IPS DF 4.7 (cell line): ENCODE data around the gene CEP192.
"Not testable (repeated sequence)": the region's sequence is repeated elsewhere in the genome, so short reads cannot be mapped to it uniquely, and the experiment has no call there.

Source experiments
- DNase-seq: peaks from one replicate; pipeline ENCODE4 v3.0.0-alpha.2; 2013; ENCODE audit warnings: low spot score; ENCODE audit errors: extremely low read depth

Gene CEP192

GRCh38 chr18:12993439-12993838 is 2.3 kb downstream of the CEP192 start:
- DNase-seq, result no peak

GRCh38 chr18:12995424-12995823 is 4.3 kb downstream of the CEP192 start:
- no peak for DNase-seq

- DNase-seq, result no peak
These were observed 4.9 kb downstream of the CEP192 start for GRCh38 chr18:12995952-12996477.

- DNase-seq, result no peak
These were observed 5.6 kb downstream of the CEP192 start for GRCh38 chr18:12996661-12997292.

GRCh38 chr18:12997330-12997729 is 6.2 kb downstream of the CEP192 start:
- not testable (repeated sequence) for DNase-seq

- no peak for DNase-seq
These were observed 7.3 kb downstream of the CEP192 start for GRCh38 chr18:12998332-12999060.

- DNase-seq, result no peak
These were observed 12.3 kb downstream of the CEP192 start for GRCh38 chr18:13003466-13003896.

- DNase-seq, result no peak
These were observed 13.2 kb downstream of the CEP192 start for GRCh38 chr18:13004396-13004795.

GRCh38 chr18:13005289-13005688 is 14.1 kb downstream of the CEP192 start:
- no peak for DNase-seq

- no peak for DNase-seq
These were observed 15.5 kb downstream of the CEP192 start for GRCh38 chr18:13006531-13007247.

GRCh38 chr18:13007248-13007560 is 16.0 kb downstream of the CEP192 start:
- no peak for DNase-seq

- no peak for DNase-seq
These were observed 20.6 kb downstream of the CEP192 start for GRCh38 chr18:13011719-13012118.

- DNase-seq, result no peak
These were observed 23.1 kb downstream of the CEP192 start for GRCh38 chr18:13014232-13014631.

- no peak for DNase-seq
These were observed 23.7 kb downstream of the CEP192 start for GRCh38 chr18:13014818-13015217.

GRCh38 chr18:13017247-13017875 is 26.2 kb downstream of the CEP192 start:
- DNase-seq, result no peak

- DNase-seq, result no peak
These were observed 27.2 kb downstream of the CEP192 start for GRCh38 chr18:13018374-13018773.

GRCh38 chr18:13019301-13019700 is 28.1 kb downstream of the CEP192 start:
- DNase-seq, result no peak

- DNase-seq, result no peak
These were observed 31.5 kb downstream of the CEP192 start for GRCh38 chr18:13022644-13023043.

- no peak for DNase-seq
These were observed 34.1 kb downstream of the CEP192 start for GRCh38 chr18:13025233-13025632.

GRCh38 chr18:13026583-13027270 is 35.6 kb downstream of the CEP192 start:
- DNase-seq, result no peak

- DNase-seq, result no peak
These were observed 37.7 kb downstream of the CEP192 start for GRCh38 chr18:13028869-13029268.
